Mesendoderm (in vitro differentiated cells): ENCODE measurements around the gene BMP8B.
"Not testable (repeated sequence)": the region's sequence is repeated elsewhere in the genome, so short reads cannot be mapped to it uniquely, and the experiment has no call there.

ENCODE experiments used
- DNase-seq: peaks from one replicate; pipeline ENCODE4 v3.0.0; 2013
- H2AK5ac ChIP-seq: 2 replicates; pipeline ENCODE4 v1.6.1; 2013; ENCODE audit warnings: low read length, inconsistent platforms
- H2BK120ac ChIP-seq: 2 replicates; pipeline ENCODE4 v1.6.1; 2013; ENCODE audit warnings: low read depth, mild to moderate bottlenecking, low read length, moderate library complexity, mixed read lengths
- H2BK15ac ChIP-seq: replicated peaks from 2 replicates; pipeline ENCODE4 v1.6.1; 2013; ENCODE audit warnings: low read depth, mild to moderate bottlenecking, moderate library complexity
- H2BK5ac ChIP-seq: 2 replicates; pipeline ENCODE4 v1.6.1; 2013; ENCODE audit warnings: low read length, inconsistent platforms
- H3K18ac ChIP-seq: 2 replicates; pipeline ENCODE4 v1.6.1; 2013; ENCODE audit warnings: mild to moderate bottlenecking, low read length, mixed read lengths
- H3K23ac ChIP-seq: one replicate; pipeline ENCODE4 v1.6.1; 2013; ENCODE audit warnings: low read length
- H3K27ac ChIP-seq: 2 replicates; pipeline ENCODE4 v1.5.1; 2013; ENCODE audit warnings: low read depth, mild to moderate bottlenecking, inconsistent platforms, low read length, moderate library complexity
- H3K27me3 ChIP-seq: 2 replicates; pipeline ENCODE4 v1.6.1; 2013; ENCODE audit warnings: low read length, control low read depth, mild to moderate bottlenecking, inconsistent platforms; ENCODE audit not compliant: insufficient read depth, poor library complexity
- H3K36me3 ChIP-seq: 2 replicates; pipeline ENCODE4 v1.6.1; 2013; ENCODE audit warnings: low read length, inconsistent platforms; ENCODE audit not compliant: control insufficient read depth, insufficient read depth
- H3K4ac ChIP-seq: one replicate; pipeline ENCODE4 v1.6.1; 2013; ENCODE audit warnings: low read depth, mild to moderate bottlenecking, low read length, moderate library complexity
- H3K4me1 ChIP-seq: 2 replicates; pipeline ENCODE4 v1.6.1; 2013; ENCODE audit warnings: low read depth, low read length, inconsistent platforms; ENCODE audit not compliant: control insufficient read depth
- H3K4me2 ChIP-seq: 2 replicates; pipeline ENCODE4 v1.6.1; 2013; ENCODE audit warnings: low read length
- H3K4me3 ChIP-seq: 2 replicates; pipeline ENCODE4 v1.5.1; 2013; ENCODE audit warnings: mild to moderate bottlenecking, low read length
- H3K56ac ChIP-seq: one replicate; pipeline ENCODE4 v1.6.1; 2013; ENCODE audit warnings: low read length
- H3K79me1 ChIP-seq: 2 replicates; pipeline ENCODE4 v1.6.1; 2013; ENCODE audit warnings: low read length, inconsistent platforms
- H3K79me2 ChIP-seq: 2 replicates; pipeline ENCODE4 v1.6.1; 2013; ENCODE audit warnings: mild to moderate bottlenecking, low read length; ENCODE audit not compliant: control insufficient read depth, insufficient read depth
- H3K9ac ChIP-seq: 2 replicates; pipeline ENCODE4 v1.6.1; 2013; ENCODE audit warnings: low read length, inconsistent platforms
- H4K5ac ChIP-seq: one replicate; pipeline ENCODE4 v1.6.1; 2013; ENCODE audit warnings: low read length
- H4K8ac ChIP-seq: one replicate; pipeline ENCODE4 v1.6.1; 2013; ENCODE audit warnings: low read depth, mild to moderate bottlenecking, control low read depth, low read length, moderate library complexity
- WGBS: extraction: QIAGEN DNeasy Blood & Tissue Kit; methylation state at CpG from one replicate; pipeline ENCODE4 v1.1.7; 2013; ENCODE audit warnings: low lambda C conversion rate, missing lambda C conversion rate; ENCODE audit not compliant: insufficient coverage; ENCODE audit errors: extremely low coverage; 5-methylcytosine and 5-hydroxymethylcytosine counted together

BMP8B gene

DNA sequence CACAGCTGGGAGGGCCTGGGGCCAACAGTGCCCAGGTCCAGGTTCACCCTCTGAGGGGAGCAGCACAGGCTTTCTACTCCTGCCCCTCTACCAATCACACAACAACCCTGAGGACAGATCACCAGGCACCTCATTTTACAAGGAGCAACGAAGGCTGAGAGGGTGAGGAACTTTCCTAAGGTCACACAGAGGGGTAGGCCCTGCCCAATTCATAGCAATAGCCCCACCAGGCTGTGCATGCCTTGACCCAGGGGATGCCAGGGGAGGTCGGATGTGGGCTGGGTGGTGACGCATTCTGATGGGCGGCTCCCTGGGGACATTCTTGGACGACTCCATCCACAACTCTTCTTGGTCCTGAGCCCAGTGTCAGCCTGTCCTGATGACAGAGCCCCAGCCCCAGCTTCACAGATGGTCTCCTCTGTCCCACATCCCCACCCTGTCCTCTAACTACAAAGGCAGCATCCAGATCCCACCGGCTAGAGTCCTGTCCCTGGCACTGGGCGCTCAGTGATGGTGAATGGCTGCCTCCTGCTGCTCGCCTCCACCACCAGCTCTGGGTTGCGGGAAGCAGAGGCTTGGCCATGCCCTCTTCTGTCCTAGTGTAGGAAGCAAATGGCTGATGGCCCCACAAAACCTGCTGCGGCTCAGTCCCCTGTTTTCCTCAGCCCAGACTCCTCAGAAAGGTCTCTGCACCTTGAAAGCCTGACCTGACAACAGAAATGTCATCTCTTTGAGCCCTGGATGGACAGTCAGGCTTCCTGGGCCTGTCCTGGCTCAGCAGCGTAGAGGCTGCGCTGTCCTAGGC is 2.2 kb downstream of the BMP8B start:
- not testable (repeated sequence) for H3K4me1 ChIP-seq, H3K4me2 ChIP-seq, H3K56ac ChIP-seq, H2BK120ac ChIP-seq, H2BK15ac ChIP-seq, H3K27ac ChIP-seq, H2BK5ac ChIP-seq, H3K79me1 ChIP-seq, H3K9ac ChIP-seq, H3K36me3 ChIP-seq, H3K4ac ChIP-seq, H3K23ac ChIP-seq, H3K18ac ChIP-seq, H3K4me3 ChIP-seq, H3K79me2 ChIP-seq, DNase-seq, H2AK5ac ChIP-seq, H4K8ac ChIP-seq, H4K5ac ChIP-seq
- peaks cover 14% of the 10 kb centered on the region for H3K27me3 ChIP-seq
- no CpG with 5 or more reads among the region's 12 CpGs for WGBS

DNA sequence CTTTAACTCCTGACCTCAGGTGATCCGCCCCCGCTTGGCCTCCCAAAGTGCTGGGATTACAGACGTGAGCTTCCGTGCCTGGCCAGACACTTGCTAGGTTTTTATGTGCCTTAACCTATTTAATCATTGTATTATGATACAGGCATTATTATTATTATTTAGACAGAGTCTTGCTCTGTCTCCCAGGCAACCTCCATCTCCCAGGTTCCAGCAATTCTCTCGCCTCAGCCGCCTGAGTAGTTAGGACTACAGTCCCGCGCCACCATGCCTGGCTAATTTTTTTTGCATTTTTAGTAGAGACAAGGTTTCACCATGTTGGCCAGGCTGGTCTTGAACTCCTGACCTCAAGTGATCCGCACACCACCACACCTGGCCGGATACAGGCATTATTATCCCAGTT is 6.0 kb downstream of the BMP8B start:
- H3K23ac ChIP-seq, H4K8ac ChIP-seq, DNase-seq, H3K4ac ChIP-seq, H2BK5ac ChIP-seq, H3K27me3 ChIP-seq, H3K79me1 ChIP-seq, H3K79me2 ChIP-seq, H3K18ac ChIP-seq, H3K27ac ChIP-seq, H3K36me3 ChIP-seq, H3K4me1 ChIP-seq, H3K56ac ChIP-seq, H2BK120ac ChIP-seq, H3K4me3 ChIP-seq, H2BK15ac ChIP-seq, H3K4me2 ChIP-seq, H3K9ac ChIP-seq, H4K5ac ChIP-seq, H2AK5ac ChIP-seq: not testable (repeated sequence)
- no CpG with 5 or more reads among the region's 10 CpGs for WGBS

DNA sequence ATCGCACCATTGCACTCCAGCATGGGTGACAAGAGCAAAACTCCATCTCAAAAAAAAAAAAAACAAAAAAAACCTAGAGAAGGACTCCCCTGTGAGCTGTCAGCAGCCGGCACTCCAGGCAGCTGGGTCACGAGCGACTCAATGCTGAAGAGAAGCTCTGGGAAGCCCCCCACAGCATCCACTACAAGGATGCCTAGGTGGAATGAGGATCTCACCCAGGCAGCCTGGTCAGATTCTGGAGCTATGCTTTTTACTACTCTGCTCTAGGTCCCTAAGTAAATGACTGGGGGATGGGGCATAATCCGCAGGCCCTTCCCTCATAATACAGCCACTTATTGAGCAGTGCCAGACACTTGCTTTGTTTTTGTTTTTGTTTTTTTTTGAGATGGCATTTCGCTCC is 6.6 kb downstream of the BMP8B start:
- Histone ChIP-seq H2AK5ac (no peak overlapping the region), H3K4me1 (no peaks in the 10 kb centered on the region), H3K27ac (no peak overlapping the region), H3K9ac (no peak overlapping the region), H3K23ac (no peak overlapping the region), H3K79me2 (no peaks in the 10 kb centered on the region), H3K27me3 (peaks cover 3% of the 10 kb centered on the region), H3K18ac (no peak overlapping the region), H2BK5ac (no peak overlapping the region), H2BK120ac (no peak overlapping the region), H3K4ac (no peak overlapping the region), H3K36me3 (no peaks in the 10 kb centered on the region), H3K4me2 (no peak overlapping the region), H3K56ac (no peak overlapping the region), H3K79me1 (no peaks in the 10 kb centered on the region), H2BK15ac (no peak overlapping the region), H3K4me3 (no peak overlapping the region), H4K8ac (no peak overlapping the region), H4K5ac (no peak overlapping the region)
- WGBS: no CpG with 5 or more reads among the region's 6 CpGs
- DNase-seq: no peak

DNA sequence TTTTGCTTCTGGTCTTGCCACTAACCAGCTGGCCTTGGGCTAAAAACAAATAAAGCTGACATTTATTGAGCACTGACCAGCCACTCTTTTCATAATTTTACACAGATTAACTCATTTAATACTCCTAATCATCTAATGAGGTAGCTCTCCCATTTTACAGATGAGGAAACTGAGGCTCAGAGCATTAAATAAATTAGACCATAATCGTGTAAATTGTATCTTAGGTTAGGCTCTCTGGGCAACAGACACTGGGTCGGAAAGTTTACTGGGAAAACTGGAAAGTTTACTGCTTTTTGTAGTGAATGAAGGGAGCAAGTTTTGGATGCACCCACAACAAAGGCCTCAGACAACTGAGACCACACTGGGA is 7.3 kb downstream of the BMP8B start:
- no peaks in the 10 kb centered on the region for H3K4me1 ChIP-seq
- no peaks in the 10 kb centered on the region for H3K36me3 ChIP-seq
- no peak overlapping the region for H2BK120ac ChIP-seq
- H3K79me1 ChIP-seq: no peaks in the 10 kb centered on the region
- H3K56ac ChIP-seq: no peak overlapping the region
- no CpG with 5 or more reads among the region's 2 CpGs for WGBS
- H2BK15ac ChIP-seq: no peak overlapping the region
- H4K8ac ChIP-seq: no peak overlapping the region
- DNase-seq: no peak
- H4K5ac ChIP-seq: no peak overlapping the region
- H3K4me3 ChIP-seq: no peak overlapping the region
- no peak overlapping the region for H2AK5ac ChIP-seq
- no peaks in the 10 kb centered on the region for H3K27me3 ChIP-seq
- no peak overlapping the region for H3K18ac ChIP-seq
- no peak overlapping the region for H3K23ac ChIP-seq
- no peak overlapping the region for H3K4ac ChIP-seq
- no peak overlapping the region for H3K27ac ChIP-seq
- no peaks in the 10 kb centered on the region for H3K79me2 ChIP-seq
- H3K9ac ChIP-seq: no peak overlapping the region
- H2BK5ac ChIP-seq: no peak overlapping the region
- no peak overlapping the region for H3K4me2 ChIP-seq

DNA sequence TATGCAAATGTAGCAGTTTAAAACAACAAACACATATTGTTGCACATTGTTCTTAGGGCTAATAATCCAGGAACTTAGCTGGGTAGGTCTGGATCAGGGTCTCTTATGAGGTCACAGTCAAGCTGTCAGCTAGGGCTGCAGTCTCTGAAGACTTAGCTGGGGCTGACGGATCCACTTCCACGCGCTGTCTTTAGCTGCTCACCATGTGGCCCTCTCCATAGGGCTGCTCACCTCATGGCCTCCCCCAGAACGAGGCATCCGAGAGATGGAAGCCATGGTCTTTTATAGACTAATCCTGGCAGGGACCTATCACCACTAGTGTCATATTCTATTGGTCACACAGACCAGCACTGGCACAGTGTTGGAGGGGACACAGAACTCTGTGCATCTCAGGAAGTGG is 8.8 kb downstream of the BMP8B start:
- Histone ChIP-seq H3K9ac (no peak overlapping the region), H3K23ac (no peak overlapping the region), H3K56ac (no peak overlapping the region), H4K8ac (no peak overlapping the region), H4K5ac (no peak overlapping the region), H3K4me3 (no peak overlapping the region), H3K4me2 (no peak overlapping the region), H2BK120ac (no peak overlapping the region), H3K27me3 (no peaks in the 10 kb centered on the region), H2BK5ac (no peak overlapping the region), H3K36me3 (no peaks in the 10 kb centered on the region), H3K27ac (no peak overlapping the region), H2BK15ac (no peak overlapping the region), H3K79me2 (no peaks in the 10 kb centered on the region), H3K4ac (no peak overlapping the region), H3K79me1 (no peaks in the 10 kb centered on the region), H3K18ac (no peak overlapping the region), H2AK5ac (no peak overlapping the region), H3K4me1 (no peaks in the 10 kb centered on the region)
- no peak for DNase-seq
- no CpG with 5 or more reads among the region's 5 CpGs for WGBS

DNA sequence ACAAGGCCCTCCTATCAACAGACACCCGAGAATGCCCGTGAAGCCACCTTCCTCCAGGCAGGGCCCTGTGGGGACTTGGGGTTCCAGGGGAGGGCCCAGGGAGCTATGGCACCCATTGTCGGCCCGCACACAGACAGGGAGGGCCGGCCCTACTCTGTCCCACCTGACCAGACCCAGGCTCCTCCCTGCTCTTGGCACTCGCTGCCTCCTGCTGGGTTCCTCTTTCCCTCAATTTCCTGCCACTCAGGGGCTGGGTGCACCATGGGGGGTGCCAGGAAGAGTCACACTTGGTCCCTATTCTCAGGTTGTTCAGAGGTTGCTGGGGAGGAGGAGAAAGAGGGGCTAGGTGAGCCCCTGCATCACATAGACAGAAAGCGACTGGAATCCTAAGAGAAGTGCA is 9.5 kb downstream of the BMP8B start:
- Histone ChIP-seq H3K18ac (no peak overlapping the region), H2AK5ac (no peak overlapping the region), H2BK15ac (no peak overlapping the region), H4K8ac (no peak overlapping the region), H2BK120ac (no peak overlapping the region), H3K79me1 (no peaks in the 10 kb centered on the region), H3K56ac (no peak overlapping the region), H3K9ac (no peak overlapping the region), H3K36me3 (no peaks in the 10 kb centered on the region), H3K4ac (no peak overlapping the region), H3K27me3 (no peaks in the 10 kb centered on the region), H3K4me2 (no peak overlapping the region), H4K5ac (no peak overlapping the region), H3K23ac (no peak overlapping the region), H3K79me2 (no peaks in the 10 kb centered on the region), H3K27ac (no peak overlapping the region), H2BK5ac (no peak overlapping the region), H3K4me3 (no peak overlapping the region), H3K4me1 (no peaks in the 10 kb centered on the region)
- no CpG with 5 or more reads among the region's 7 CpGs for whole genome bisulfite sequencing
- no peak for DNase-seq
